ENCODE measurements around the gene ARTN.

The ARTN gene

GRCh38 chr1:43947061-43947873 lies 13.7 kb downstream of the ARTN start:
- DNase-seq (ENCODE audit: low read depth) = no peak

- no peak for DNase-seq (ENCODE audit: low read depth)
These were observed 14.4 kb downstream of the ARTN start for GRCh38 chr1:43947874-43948437.

- DNase-seq (ENCODE audit: low read depth) = no peak
These were observed 16.1 kb downstream of the ARTN start for GRCh38 chr1:43949678-43950077.

GRCh38 chr1:43951021-43951985 lies 17.7 kb downstream of the ARTN start:
- DNase-seq (ENCODE audit: low read depth) = no peak

DNA sequence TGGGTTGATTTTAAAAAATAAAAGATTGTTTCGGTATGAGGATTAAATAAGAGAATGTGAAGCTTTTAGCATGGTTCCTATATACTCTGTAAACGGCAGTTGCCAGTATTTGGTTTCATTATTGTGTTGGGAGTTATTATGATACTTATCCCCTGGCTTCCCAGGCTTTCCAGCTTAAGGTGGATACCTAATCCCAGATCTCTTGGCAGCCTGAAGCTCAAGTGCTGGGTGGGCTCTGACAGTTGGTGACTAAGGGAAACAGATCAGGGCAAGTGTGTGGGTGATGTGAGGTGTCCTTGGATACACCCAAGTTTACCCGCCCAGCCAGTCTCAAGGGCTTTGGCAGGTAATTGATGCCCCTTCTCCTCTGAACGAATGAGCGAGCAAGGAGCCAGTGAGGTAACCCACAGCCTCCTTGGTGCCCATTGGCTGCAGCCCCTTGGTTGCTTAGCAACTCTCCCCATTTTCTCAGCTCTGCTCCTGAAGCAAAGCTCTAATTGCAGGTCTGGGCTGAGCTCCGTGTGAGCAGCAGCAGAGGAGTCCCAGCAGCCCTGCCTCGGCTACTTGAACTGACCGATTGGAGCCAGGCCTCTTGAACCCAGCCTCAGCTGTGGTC lies 19.2 kb downstream of the ARTN start:
- DNase-seq (ENCODE audit: low read depth) = no peak

GRCh38 chr1:43953361-43953760 lies 19.8 kb downstream of the ARTN start:
- DNase-seq (ENCODE audit: low read depth) = no peak

DNA sequence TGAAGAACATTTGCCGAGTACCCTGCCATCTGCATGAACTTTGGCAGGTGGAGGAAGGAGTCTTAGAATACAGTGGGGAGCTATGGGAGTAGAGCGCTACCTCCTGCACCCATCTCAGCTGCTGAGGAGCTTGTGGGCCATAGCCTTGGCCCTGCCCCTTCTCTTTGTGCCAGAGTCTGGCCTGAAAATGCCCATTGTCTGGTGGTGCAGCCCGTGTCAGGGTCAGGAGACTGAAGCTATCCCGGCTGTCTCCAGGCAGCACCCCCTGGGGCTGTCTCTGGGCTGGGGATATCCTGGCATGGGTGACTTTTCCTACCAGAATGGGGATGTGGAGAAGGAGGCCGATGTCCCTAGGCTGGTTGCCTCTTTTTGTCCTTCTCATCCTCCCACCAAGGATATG lies 20.4 kb downstream of the ARTN start:
- no peak for DNase-seq (ENCODE audit: low read depth)

DNA sequence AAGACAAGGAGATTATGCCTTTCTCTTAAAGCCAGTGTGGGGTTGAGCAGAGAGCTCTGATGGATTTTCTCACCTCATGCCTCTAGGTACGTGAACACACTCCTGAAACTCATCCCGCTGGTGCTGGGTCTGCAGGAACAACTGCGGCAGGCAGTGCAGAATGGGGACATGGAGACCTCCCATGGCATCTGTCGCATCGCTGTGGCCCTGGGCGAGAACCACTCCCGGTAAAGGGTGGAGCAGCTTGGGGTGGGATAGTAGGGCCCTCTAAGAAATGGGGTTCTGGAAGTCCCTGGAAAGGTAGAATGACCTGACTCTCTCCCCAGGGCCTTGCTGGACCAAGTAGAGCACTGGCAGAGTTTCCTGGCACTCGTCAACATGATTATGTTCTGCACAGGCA lies 22.6 kb downstream of the ARTN start:
- DNase-seq (ENCODE audit: low read depth) = no peak

DNA sequence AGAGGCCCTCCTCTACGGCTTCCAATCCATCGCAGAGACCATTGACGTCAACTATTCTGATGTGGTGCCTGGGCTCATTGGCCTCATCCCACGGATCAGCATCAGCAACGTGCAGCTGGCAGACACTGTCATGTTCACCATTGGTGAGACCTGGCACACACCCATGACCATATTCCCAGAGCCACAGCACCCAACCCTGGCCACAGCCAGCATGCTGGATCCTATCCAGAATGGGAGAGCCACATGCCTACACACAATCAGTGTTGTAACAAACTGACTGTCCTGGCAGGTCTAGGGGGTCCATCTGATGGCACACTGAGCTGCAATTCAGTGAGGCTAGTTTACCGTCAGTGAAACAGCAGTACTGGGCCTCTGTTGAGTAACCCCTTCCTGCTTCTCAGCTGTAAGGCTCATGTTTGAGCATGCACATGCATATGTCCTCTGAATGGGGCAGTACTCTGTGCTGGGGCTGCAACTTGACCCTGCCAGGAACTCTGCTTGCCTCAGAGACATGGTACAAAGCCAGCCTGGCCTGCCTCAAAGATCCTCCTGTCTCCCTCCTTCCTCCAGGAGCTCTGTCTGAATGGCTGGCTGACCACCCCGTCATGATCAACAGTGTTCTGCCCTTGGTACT lies 23.9 kb downstream of the ARTN start:
- no peak for DNase-seq (ENCODE audit: low read depth)

DNA sequence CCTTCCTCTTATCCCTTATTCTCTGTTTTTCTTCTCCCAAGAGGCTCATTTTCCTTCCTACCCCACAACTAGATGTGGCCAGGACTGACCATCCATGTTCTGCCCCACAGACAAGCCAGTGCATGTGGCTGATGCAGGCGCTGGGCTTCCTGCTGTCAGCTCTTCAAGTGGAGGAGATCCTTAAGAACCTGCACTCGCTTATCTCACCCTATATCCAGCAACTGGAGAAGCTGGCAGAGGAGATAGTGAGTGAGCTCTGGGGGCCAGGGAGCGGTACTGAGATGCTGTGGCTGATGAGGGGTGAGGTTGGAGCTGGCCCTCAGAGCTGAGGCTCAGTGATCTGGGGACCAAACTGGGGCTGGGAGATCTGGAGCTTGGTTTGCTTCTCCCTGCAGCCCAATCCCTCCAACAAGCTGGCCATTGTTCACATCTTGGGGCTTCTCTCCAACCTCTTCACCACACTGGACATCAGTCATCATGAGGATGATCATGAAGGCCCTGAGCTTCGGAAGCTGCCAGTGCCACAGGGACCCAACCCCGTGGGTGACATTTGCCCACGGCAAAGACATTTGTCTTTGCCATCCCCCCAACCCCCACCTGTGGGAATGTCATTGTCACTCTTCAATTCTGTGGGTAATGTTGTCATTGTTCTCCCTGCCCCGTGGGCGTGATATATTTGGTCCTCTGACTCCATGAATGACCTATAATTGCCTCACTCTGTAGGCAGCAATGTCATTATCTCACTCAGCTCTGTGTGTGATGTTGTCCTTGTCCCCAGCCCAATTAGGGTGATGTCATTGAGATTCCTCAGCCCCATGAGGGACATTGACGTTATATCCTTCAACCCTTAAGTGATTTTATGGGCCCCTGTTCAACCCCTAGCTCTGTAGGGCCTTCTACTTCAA lies 25.0 kb downstream of the ARTN start:
- DNase-seq (ENCODE audit: low read depth) = no peak

DNA sequence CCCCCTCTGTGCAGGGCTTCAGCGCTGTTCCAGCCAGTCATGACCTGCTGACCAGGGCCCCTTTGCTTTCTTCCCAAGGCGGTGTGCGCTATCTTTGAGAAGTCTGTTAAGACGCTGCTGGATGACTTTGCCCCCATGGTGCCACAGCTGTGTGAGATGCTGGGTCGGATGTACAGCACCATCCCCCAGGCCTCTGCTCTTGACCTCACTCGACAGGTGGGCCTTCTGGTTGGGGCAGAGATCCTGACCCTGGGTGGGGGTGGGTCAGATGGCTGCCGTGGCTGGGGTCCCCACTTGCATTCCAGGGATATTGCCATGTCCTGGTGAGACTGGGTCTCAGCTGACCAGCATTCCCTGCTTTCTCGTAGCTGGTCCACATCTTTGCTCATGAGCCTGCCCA lies 27.2 kb downstream of the ARTN start:
- DNase-seq (ENCODE audit: low read depth) = no peak

- no peak for DNase-seq (ENCODE audit: low read depth)
These were observed 28.1 kb downstream of the ARTN start for GRCh38 chr1:43961692-43962091.

- DNase-seq (ENCODE audit: low read depth) = no peak
These were observed 28.7 kb downstream of the ARTN start for GRCh38 chr1:43962324-43962723.

DNA sequence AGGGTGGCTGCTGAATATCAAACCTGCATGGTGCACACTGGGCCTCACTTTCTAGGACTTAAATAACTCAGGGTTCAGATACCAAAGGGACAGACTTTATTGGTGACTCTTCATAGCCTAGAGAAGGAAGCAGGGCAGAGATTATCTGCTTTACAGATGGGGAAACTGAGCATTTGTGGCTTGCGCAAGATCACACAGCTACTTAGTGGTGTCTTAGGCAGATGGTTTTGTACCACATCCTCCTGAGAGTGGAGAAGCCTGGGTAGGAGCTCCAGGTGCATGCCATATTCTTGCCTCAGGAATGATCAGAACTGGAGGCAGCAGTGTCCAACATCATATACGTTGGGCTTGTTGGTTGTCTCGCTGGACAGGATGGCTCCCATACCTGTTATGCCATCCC lies 29.4 kb downstream of the ARTN start:
- DNase-seq (ENCODE audit: low read depth) = no peak

GRCh38 chr1:43963890-43964289 lies 30.3 kb downstream of the ARTN start:
- no peak for DNase-seq (ENCODE audit: low read depth)

DNA sequence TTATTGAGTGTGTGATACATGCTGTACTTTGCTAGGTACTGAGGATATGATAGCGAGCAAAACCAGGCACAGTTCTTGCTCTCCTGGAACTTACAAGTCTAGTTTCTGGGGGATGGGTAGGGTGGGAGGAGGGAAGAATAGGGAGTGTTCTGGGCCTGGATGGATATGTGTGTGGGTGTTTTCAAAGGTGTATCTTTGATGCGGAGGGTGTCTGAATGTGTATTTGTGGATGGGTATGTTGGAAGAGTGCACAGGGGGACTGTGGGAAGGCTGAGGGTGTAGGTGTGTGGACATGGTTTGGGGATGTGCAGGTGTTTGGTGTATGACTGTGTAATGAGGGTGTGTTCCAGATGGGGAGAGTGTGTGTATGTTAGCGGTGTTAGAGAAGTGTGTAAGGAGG lies 31.7 kb downstream of the ARTN start:
- DNase-seq (ENCODE audit: low read depth) = no peak

DNA sequence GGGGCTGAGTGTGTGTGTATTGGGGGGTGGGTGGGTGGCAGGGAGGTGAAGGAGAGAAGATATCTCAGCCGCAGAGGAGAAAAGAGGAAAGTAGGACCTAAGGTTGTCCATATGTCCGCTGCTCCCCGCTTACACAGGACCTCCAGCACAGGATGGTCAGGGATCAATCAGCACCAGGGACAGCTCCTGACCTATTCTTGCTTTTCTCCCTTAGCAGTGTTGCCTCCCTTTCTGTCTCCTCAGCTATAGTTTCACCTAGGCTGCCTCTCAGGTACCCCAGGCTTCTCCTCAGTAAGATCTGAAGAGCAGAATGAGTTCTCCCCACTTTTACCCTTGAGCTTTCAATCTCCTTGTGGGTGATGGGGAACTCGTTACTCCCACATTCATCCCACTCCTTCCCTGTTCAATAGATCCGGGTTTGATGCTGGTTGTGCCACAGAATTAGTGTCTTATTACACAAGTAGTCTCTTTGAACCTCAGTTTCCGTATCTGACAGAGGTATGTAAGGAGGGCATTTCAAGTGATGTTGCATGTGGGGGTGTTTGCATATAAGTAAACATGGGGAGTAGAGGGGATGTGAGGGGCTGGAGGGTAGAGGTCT lies 34.8 kb downstream of the ARTN start:
- no peak for DNase-seq (ENCODE audit: low read depth)

- no peak for DNase-seq (ENCODE audit: low read depth)
These were observed 35.8 kb downstream of the ARTN start for GRCh38 chr1:43969416-43969745.

GRCh38 chr1:43969746-43970466 lies 36.3 kb downstream of the ARTN start, which contains the start of gene DPH2:
Gene DPH2, plus strand, starts transcription at chr1:43970010. Its CDS starts 166 bp downstream, at chr1:43970176.
- peak; percentile 93 for DNase-seq (ENCODE audit: low read depth)

GRCh38 chr1:43970502-43970901 lies 36.9 kb downstream of the ARTN start:
- DNase-seq (ENCODE audit: low read depth) = no peak
